Stimulated activated CD8-positive, alpha-beta memory T cell treated with anti-CD3 and anti-CD28 coated beads, Interleukin-15, amount 100 ng/mL, for 1 hour (primary cell): ENCODE measurements around the gene TMEM207.

Experiments used
- DNase-seq: peaks from one replicate; pipeline ENCODE4 v3.0.0-alpha.2; 2020; ENCODE audit warnings: low read depth

TMEM207 gene

GRCh38 chr3:190444006-190444405, 5.7 kb downstream of the TMEM207 start:
- DNase-seq: no peak

- DNase-seq: no peak
Observed at GRCh38 chr3:190443257-190443656, 6.4 kb downstream of the TMEM207 start.

GRCh38 chr3:190442240-190442639, 7.5 kb downstream of the TMEM207 start:
- DNase-seq: no peak

- DNase-seq: no peak
Observed at GRCh38 chr3:190436331-190436730, 13.4 kb downstream of the TMEM207 start.

- DNase-seq: no peak
Observed at GRCh38 chr3:190435618-190436017, 14.1 kb downstream of the TMEM207 start.

GRCh38 chr3:190433626-190434025, 16.1 kb downstream of the TMEM207 start:
- DNase-seq: no peak

- DNase-seq: no peak
Observed at GRCh38 chr3:190432216-190432615, 17.5 kb downstream of the TMEM207 start.

GRCh38 chr3:190430906-190431305, 18.8 kb downstream of the TMEM207 start:
- no peak for DNase-seq

GRCh38 chr3:190429681-190430080, 20.0 kb downstream of the TMEM207 start:
- no peak for DNase-seq

- DNase-seq: no peak
Observed at GRCh38 chr3:190426806-190427507, 22.7 kb downstream of the TMEM207 start.

- DNase-seq: no peak
Observed at GRCh38 chr3:190425833-190426232, 23.9 kb downstream of the TMEM207 start.

GRCh38 chr3:190424478-190425439, 24.9 kb downstream of the TMEM207 start:
- no peak for DNase-seq

GRCh38 chr3:190424108-190424477, 25.6 kb downstream of the TMEM207 start:
- DNase-seq: no peak

GRCh38 chr3:190414297-190414696, 35.4 kb downstream of the TMEM207 start:
- no peak for DNase-seq

GRCh38 chr3:190404715-190405114, 45.0 kb downstream of the TMEM207 start:
- DNase-seq: no peak

GRCh38 chr3:190401963-190402362, 47.7 kb downstream of the TMEM207 start:
- DNase-seq: no peak

- DNase-seq: no peak
Observed at GRCh38 chr3:190399677-190400076, 50.0 kb downstream of the TMEM207 start.

- DNase-seq: no peak
Observed at GRCh38 chr3:190397889-190398288, 51.8 kb downstream of the TMEM207 start.

GRCh38 chr3:190396001-190396400, 53.7 kb downstream of the TMEM207 start:
- no peak for DNase-seq

GRCh38 chr3:190388703-190389102, 61.0 kb downstream of the TMEM207 start:
- no peak for DNase-seq

GRCh38 chr3:190387578-190388213, 62.0 kb downstream of the TMEM207 start, which contains the start of gene CLDN16:
CLDN16 (plus strand) TSS chr3:190388163; CDS start chr3:190388330, 167 bp downstream.
- no peak for DNase-seq
